ENCODE data around the gene SIRT7. TPM values are rescaled to one million over a fixed set of nuclear protein-coding genes. Genes with fewer than 3 reads are reported as not detected.

Gene SIRT7
- total RNA-seq, 1 donor from 2014 or later: 6.2 TPM

DNA sequence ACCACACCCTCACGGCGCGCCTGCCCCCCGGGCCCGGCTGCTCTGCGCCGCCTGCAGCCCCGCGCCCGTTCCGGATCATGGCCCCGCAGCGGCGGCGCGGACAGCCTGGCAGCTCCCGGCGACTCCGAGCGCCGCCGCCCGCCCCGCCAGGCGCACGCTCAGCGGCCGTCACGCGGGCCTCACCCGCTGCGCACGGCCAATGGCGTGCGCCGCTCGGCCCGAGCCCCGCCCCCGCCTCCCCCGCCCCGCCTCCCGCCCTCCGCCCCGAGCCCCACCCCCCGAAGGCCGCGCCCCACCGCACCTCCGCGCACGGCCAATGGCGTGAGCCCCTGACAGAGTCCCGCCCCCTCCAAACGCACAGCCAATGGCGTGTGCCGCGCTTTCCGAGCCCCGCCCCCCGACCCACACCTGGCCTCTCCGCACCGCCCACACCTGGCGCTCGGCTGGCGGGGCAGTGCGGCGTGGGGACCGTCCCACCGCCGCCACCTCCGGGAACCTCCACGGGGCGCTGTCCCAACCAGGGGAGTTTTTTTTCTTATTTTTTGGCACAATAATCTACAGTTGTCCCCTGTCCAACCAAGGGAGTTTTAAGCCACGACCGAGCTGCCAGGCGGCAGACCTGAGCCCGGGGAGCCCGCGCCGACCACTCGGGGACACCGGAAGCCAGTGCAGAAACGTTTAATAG lies 6.6 kb downstream of the SIRT7 start, which contains the start of gene PCYT2:
Gene PCYT2 (minus strand): TSS at position 123 of the 685 bp plus-strand sequence. CDS start 44 bp downstream, at position 79.
- DNase-seq (ENCODE audit: missing footprints): peak; percentile 94
- intact Hi-C loops (cut with DNase I): no loop called here
- ATAC-seq: peak; percentile 92

DNA sequence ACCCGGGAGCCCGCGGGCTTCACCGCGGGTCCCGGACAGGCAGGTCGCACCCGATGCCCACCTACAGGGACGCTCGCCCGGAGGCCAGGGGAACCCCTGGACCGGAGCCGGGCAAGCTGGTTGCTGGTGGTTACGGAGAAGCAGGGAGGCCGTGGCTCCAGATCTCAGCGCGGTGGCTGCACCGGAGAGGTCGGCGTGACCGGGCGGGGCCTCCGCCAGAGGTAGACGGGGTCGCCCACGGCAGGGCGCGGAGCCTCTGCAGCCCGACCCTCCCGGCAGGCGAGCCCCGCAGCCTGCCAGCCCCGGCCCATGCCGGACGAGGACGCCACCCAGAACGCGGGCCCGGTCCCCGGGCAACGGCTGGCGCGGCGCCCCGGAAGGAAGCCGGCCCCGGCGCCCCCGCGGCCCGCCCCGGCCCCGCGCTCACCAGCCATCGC lies 7.1 kb downstream of the SIRT7 start:
- intact Hi-C loops (cut with DNase I): no loop called here
- DNase-seq (ENCODE audit: missing footprints): no peak
- peak; percentile 6 for ATAC-seq

DNA sequence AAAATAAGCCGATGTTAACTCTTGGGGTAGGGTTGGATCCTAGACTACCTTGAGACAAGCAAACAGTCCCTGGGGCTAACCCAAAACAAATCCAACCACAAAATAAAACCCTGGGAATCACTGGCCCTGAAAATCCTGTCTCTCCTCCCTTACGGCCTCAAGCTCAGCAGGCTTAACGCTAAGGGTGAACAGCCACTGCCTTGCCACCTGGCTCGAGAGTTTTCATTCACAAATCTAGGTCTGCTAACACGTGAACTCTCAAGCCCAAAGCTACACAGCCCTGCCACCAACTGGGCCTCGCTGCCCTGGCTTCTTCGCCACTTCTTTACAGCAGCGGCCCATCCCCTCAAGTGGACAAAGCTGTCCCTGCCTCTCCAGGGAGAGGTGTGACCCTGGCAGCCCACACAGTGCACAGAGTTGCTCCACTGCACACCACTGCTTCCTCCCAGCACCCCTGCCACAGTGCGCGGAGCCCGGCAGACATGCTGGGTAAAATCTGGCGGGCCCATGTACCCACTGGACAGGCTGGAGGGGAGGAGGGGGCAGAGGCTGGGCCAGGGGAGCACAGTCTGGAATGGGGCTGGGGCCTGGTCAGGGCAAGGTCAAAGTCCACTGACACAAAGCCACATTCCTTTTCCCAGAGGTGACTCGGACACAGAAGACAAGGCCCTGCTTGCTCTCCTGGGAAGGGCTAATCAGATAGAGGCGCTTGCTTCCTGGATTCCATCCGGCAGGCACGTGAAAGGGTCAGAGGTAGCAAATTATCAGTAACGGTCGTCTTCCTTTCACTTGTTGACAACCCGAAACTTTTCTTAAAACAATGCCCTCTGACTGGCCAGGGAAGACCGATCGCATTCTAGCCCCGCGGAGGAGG lies 7.8 kb downstream of the SIRT7 start:
- DNase-seq (ENCODE audit: missing footprints) (no peak), ATAC-seq (no peak)
- intact Hi-C loops (cut with DNase I): no loop called here

DNA sequence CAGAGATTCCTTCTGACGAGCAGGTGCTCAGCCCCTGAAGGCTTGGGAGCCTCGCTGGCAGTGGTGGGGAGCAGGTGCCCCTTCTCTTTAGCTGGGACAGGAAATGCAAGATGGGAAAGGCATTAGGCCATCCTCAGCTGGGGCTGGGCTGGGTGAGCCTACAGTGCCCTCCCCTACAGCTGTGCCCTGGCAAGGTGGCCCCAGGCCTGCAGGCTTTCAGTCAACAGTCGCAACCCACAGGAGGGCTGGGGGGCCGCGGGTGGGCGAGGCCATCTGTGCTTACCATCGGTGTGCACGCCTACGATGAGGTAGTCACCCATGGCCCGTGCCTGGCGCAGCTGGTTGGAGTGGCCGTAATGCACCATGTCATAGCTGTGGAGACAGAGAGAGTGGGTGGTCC lies 8.7 kb downstream of the SIRT7 start:
- ATAC-seq: no peak
- intact Hi-C loops (cut with DNase I): no loop called here

DNA sequence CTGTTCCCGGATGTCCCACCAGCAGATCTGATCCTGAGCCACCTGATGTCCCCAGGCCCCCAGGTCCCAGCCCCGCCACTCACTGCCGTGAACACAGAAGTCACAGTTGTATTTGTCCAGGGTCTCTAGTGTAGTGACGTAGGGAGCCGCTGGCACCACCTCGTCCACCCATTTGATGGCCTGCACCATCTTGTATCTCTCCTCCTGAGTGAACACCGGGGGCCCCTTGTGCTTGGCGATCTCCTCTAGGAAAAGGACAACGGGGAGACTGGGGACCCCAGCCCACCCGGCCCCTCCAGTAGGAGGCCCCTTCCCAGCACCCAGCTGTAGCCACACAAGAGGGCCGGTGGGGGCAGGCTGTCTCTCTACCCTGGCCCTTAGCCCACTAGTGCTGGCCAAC lies 9.2 kb downstream of the SIRT7 start:
- no peak for ATAC-seq
- DNase-seq (ENCODE audit: missing footprints): no peak
- intact Hi-C loops (cut with DNase I): no loop called here

More for the DNA sequence above, 8.7 kb downstream of the SIRT7 start:
- no peak for DNase-seq (ENCODE audit: missing footprints)

DNA sequence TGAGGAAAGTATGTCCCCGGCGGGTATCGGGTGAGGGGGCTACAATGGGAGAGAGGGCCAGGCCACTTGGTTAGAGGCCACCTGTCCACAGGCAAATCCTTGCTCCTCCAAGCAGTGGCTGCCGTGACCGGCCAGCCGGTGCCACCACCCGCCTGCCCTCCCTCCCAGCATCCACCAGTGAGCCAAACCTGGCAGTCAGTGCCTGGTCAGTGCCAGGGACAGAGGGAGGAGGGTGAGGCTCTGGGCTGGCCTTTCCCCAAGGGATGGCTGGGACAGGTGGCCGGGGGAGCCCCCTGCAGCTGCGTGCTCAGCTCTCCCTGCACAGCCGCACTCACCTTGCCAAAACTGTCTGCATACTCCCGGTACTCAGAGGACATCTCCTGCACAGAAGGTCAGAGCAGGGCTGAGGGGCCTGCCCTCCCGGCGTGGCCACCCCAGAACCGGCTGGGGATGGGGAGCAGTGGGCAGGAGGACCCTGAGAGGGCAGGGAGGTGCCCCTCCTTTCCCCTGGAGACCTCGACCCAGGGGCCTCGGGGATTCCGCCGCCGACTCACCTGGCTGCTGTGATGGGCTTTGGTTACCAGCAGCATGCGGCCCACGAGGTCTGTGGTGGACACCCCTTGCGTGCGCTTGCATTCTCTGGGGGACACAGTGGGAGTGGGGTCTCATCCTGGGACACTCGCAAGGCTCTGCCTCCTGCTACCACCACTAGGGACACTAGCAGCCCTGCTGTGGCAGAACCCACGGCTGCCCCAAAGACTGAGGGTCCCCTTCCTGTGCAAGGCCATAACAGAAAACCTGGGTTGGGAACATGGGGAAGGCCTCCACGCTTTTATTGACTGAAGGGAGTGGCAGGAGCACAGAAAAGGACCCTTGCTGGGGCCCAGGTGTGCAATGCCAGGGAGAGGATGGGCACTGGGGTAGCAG lies 10.5 kb downstream of the SIRT7 start:
- intact Hi-C loops (cut with DNase I): no loop called here
- DNase-seq (ENCODE audit: missing footprints): peak; percentile 48
- ATAC-seq: no peak

DNA sequence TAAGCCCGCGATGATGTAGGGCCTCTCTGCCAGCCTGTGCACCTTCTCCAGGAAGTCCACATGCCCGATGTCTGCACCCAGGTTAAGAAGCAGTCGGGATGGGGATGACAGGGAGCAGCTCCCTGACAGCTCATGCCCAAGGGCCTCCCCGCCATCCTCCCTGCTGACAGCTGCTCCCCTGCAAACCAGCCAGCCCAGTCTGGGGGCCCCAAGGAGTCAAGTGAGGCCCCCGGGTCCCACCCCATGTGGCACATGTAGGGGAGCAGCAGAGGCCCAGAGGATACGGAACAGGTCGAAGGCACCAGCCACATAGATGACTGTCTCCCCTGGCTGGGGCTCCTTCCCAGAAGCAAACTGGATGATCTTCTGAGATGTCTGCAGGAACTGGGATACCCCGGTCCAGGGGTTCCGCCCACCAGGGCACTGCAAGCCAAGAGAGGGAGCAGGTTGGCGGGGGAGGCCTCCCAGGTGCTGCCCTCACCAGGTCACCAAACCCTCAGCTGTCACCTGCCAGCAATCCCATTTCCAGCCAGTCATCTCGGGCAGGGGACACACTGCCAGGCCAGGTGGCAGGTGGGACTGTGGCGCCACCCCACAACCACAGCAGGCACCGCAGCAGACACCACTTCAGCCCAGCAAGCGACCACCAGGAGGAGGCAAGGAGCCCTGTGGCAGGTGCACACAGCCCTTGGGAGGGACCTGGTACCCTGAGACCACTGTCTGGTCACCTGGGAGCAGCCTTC lies 11.3 kb downstream of the SIRT7 start:
- peak; percentile 18 for DNase-seq (ENCODE audit: missing footprints)
- no peak for ATAC-seq
- intact Hi-C loops (cut with DNase I): no loop called here

DNA sequence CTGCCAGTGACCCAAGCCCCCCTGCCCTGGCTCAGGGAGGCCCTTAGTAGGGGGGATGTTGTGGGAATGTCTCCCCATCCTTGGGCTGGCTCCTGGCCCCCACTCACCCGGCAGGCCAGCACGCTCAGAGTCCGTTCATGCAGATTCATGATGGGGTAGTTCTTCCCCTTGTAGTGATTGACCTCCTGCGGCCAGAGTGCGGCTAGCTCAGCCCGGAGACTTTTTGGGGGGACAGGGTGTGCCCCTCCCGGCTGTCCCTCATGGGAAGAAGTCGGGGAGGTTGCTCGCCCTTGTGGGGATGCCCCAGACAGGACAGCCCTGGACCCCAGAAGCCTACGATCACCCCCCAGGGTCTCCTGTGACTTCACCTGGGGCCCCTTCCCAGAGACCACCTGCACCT lies 12.0 kb downstream of the SIRT7 start:
- intact Hi-C loops (cut with DNase I): no loop called here

DNA sequence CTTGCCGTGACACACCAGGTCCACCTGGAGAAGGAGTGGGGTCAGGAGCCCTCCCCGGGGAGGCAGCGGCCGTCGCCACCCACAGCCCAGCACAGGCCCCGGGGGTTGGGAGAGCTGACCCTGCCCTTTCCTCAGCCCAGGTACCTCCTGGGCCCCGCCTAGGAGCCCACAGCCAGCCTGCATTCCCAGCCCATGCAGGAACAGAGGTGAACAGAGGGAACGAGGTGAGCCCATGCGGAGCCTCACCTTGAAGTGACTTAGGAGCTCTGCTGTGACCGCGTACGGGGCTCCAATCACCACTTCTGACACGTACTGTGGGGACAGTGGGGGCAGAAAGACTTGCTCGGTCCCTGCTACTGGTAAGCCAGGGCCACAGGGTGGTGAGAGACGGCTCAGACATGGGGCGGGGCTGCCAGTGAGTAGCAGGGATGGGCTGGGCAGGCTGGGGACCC lies 12.5 kb downstream of the SIRT7 start:
- intact Hi-C loops (cut with DNase I): no loop called here

More for the DNA sequence above, 12.0 kb downstream of the SIRT7 start:
- DNase-seq (ENCODE audit: missing footprints) (no peak), ATAC-seq (no peak)

DNA sequence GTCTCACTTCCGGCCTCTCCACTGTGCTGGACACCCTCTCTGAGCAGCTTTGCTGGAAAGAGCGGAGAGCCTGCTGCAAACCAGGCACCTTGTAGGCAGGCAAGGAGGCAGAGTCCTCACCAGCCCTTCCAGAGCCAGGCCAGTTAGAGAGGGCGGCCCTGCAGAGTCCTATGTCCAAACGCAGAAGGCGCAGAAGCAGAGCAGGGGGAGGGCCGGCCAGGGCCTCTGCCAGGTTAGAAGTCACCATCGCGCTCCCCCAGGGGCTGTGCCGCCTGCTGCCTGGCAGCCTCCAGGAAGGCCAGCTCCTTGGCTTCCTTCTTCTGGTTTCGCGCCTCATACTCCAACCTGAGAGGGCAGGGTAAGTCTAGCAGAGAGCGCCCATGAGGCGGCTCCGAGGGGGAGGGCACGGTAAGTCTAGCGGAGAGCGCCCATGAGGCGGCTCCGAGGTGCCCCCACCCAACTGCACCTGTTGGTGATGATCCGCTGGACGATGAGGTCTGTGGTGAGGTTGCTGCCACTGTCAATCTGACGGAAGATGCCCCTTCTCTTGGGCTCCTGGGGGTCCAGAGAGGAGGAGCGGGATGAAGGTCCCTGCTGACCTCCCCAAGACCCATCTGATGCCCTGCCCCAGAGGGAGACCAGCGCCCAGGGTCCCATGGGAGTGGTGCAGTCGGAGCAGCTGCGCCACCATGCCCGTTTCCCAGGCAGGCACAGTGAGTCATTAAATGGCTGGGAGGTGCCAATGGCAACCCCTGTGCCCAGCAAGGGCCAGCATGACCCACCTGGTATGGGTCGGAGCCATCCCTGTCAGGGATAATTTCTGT lies 13.2 kb downstream of the SIRT7 start:
- intact Hi-C loops (cut with DNase I): no loop called here
- peak; percentile 66 for DNase-seq (ENCODE audit: missing footprints)
- no peak for ATAC-seq

More for the DNA sequence above, 12.5 kb downstream of the SIRT7 start:
- DNase-seq (ENCODE audit: missing footprints) (no peak), ATAC-seq (no peak)

DNA sequence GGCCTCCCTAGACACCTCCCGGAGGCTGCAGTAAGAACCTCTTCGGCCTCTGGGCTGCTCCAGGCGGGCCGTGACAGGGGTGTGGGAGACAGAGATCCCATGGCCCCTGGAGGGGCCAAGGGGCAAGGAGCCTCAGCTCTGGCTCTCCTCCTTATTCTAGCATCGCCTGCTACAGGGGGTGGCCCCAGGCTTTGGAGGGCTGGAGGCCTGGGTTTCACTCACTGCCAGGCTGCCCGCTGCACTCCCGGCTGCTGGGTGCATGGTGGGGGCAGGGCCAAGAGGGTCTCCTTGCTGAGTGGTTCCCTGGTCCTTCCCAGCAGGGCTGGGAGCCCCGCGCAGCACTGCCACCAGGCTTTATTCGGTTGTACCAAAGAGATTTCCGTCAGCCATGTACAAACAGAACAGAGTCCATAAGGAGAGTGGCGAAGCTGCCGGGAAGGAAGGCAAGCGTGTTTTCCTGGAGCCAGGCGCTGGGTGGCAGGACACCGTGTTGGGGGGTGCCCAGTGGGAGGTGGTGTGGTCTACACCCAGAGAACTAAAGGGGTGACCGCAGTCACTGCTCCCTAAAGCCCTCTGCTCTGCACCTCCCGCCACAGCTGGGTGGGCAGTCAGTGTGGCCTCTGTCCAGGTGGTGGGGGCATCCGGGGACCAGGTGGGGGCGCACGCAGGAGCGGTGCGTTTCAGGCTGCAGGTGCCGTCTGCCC lies 13.9 kb downstream of the SIRT7 start:
- intact Hi-C loops (cut with DNase I): no loop called here
- no peak for DNase-seq (ENCODE audit: missing footprints)
- ATAC-seq: no peak

DNA sequence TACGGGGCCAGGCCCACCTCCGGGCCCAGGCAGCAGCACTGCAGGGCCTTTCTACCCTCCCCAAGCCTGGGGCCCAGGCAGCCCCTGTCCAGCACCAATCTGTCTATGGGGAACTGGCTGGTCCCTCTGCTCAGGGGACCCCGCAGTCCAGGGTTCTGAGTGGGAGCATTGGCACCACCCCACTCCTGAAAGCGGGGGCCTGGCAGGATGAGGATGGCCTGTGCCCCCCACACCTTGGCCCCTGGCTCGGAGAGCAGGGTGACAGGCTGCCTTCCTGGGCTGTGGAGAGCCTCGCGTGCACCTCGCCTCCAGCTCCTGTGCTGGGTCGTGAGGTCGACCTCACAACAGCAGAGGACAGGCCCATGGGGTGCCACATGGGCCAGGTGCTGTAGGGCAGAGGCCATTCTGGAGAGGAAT lies 14.6 kb downstream of the SIRT7 start:
- intact Hi-C loops (cut with DNase I): no loop called here
- ATAC-seq (peak; percentile 2), DNase-seq (ENCODE audit: missing footprints) (no peak)

DNA sequence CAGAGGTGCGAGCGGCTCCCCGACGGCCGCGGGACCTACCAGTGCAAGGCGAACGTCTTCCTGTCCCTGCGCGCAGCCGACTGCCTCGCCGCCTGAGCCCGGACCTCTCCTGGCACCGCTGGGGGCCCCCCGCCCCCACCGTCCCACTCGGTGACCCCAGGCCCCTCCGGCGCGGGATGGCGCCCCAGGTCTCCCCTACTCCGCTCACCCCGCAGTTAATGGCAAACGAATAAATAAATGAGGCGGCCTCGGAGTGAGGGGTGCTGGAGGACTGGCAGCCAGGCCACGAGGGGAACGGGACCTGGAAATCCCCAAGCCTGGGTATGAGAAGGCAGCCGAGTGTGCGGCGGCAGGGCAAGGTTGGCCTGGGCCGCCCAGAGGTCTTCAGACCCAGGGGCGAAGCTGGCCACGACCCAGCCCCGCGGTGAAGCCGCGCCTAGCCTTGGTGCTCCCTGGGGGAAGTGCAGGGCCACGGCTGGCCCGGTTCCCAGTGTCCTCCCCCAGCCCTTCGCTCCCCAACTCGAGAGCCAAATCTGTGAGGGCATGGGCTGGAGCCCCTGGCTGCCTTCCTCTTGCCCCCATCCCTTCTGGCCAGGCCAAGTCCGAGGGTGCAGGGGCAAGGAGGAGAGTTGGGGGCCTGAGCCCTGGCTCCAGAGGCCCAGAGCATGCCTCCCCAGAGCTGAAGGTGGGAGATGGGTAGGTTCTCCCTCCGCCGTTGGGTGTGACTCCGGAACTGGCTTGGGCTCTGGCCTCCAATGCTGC lies 15.1 kb downstream of the SIRT7 start:
- ATAC-seq (peak; percentile 13), DNase-seq (ENCODE audit: missing footprints) (no peak)
- intact Hi-C loops (cut with DNase I): no loop called here

DNA sequence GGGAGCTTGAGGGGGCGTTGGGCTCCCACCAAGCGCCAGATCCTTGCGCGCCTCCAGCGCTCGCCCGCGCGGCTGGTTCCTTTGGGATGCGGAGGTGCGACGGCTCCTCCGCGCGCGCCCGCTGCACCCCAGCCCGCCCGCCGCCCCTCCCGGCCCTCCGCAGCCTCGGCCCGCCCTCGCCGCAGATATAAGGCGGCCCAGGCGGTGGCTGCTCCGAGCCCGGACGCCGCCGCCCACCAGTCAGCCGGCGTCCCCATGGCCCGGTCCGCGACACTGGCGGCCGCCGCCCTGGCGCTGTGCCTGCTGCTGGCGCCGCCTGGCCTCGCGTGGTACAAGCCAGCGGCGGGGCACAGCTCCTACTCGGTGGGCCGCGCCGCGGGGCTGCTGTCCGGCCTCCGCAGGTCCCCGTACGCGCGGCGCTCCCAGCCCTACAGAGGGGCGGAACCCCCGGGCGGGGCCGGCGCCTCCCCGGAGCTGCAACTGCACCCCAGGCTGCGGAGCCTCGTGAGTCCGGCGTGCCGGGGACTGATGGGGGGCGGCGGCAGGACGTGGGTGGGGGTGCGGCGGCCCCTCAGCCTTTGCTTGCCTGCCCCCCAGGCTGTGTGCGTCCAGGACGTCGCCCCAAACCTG lies 15.8 kb downstream of the SIRT7 start, which contains the start of gene NPB:
Gene NPB (plus strand): TSS at position 216 of the 630 bp plus-strand sequence. CDS start 40 bp downstream, at position 256.
- DNase-seq (ENCODE audit: missing footprints) (no peak), ATAC-seq (peak; percentile 49)
- intact Hi-C loops (cut with DNase I): no loop called here

DNA sequence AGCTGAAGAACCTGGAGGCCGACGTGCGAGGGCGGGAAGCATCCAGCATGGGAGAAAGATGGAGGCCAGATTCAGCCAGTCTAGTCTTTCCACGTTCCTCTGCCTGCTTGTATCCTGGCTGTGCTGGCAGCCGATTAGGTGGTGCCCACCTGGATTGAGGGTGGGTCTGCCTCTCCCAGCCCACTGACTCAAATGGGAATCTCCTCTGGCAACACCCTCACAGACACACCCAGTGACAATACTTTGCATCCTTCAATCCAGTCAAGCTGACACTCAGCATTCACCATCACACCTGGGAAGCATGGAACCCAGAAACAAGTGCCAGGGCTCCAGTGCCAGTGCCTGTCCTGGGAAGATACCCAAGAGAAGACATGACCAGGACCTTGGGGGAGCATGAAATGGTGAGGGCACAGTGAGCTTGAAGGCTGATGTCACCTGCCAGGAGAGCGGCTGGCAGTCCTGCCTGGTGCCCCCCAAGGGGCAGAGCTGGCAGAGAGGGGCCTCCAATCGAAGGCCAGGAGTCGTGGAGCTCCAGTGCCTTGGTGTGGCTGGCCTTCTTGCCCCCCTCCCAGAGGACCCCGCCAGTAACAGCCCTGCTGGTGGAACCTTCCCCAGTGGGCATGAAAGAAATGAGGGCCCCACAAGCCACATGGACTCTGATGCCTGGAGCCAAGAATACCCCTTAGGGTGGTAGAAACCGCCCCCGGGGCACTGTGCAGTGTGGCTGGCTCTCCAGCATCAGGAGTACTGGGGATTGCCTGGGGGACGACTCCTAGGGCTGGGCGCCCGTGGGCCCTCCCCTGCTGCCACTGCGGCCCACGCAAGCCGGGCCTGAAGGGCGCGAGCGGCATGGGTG lies 16.6 kb downstream of the SIRT7 start:
- ATAC-seq: no peak

More for the DNA sequence above, 16.6 kb downstream of the SIRT7 start:
- intact Hi-C loops (cut with DNase I): no loop called here
- DNase-seq (ENCODE audit: missing footprints): no peak

Measured in Right ventricle myocardium inferior (tissue), 1 donor.